22Rv1 (cell line): ENCODE measurements around the gene DUSP9.
A peak's percentile ranks its signal among the peaks of the same experiment; 100 is the strongest.

Experiments used
- CTCF ChIP-seq: fragments of 450-650 bp; IDR thresholded peaks from 2 replicates; pipeline ENCODE4 v1.5.1; 2017; ENCODE audit warnings: mild to moderate bottlenecking
- ZFX ChIP-seq: fragments of 450-650 bp; IDR thresholded peaks from 2 replicates; pipeline ENCODE4 v1.6.1; 2017; ENCODE audit warnings: antibody characterized with exemption, borderline replicate concordance

GRCh38 chrX:153649178-153649914, 2.3 kb downstream of the DUSP9 start:
- TF ChIP-seq CTCF, result peak; percentile 48
- no peak for TF ChIP-seq ZFX
